Stimulated activated CD8-positive, alpha-beta memory T cell treated with anti-CD3 and anti-CD28 coated beads, Interleukin-15, amount 100 ng/mL, for 1 hour (primary cell): ENCODE data around the gene PIP4K2C.

Experiments
- DNase-seq: peaks from one replicate; pipeline ENCODE4 v3.0.0-alpha.2; 2020; ENCODE audit warnings: low read depth

Gene PIP4K2C

GRCh38 chr12:57590864-57591781 lies at the start of gene PIP4K2C:
PIP4K2C (plus strand) TSS chr12:57591192; CDS start chr12:57591290, 98 bp downstream.
- peak; percentile 46 for DNase-seq

GRCh38 chr12:57541717-57542116 lies 49.3 kb upstream of the PIP4K2C start:
- DNase-seq = no peak

- no peak for DNase-seq
These were observed 47.4 kb upstream of the PIP4K2C start for GRCh38 chr12:57543581-57543980.

GRCh38 chr12:57545809-57546437 lies 45.1 kb upstream of the PIP4K2C start:
- DNase-seq = no peak

GRCh38 chr12:57546438-57547287 lies 44.3 kb upstream of the PIP4K2C start, which contains the start of gene DCTN2:
DCTN2 (minus strand) TSS chr12:57547192; CDS start chr12:57547063, 129 bp downstream.
- DNase-seq = peak; percentile 78

GRCh38 chr12:57547288-57548012 lies 43.5 kb upstream of the PIP4K2C start:
- DNase-seq = no peak

- no peak for DNase-seq
These were observed 43.0 kb upstream of the PIP4K2C start for GRCh38 chr12:57548013-57548315.

- no peak for DNase-seq
These were observed 42.5 kb upstream of the PIP4K2C start for GRCh38 chr12:57548488-57548887.

GRCh38 chr12:57549203-57549908 lies 41.6 kb upstream of the PIP4K2C start:
- no peak for DNase-seq

- DNase-seq = peak; percentile 14
These were observed 40.9 kb upstream of the PIP4K2C start, which contains the start of gene KIF5A for GRCh38 chr12:57549909-57550640. KIF5A (plus strand) TSS chr12:57550044; CDS start chr12:57550272, 228 bp downstream.

- no peak for DNase-seq
These were observed 40.1 kb upstream of the PIP4K2C start for GRCh38 chr12:57550641-57551549.

GRCh38 chr12:57551637-57552305 lies 39.2 kb upstream of the PIP4K2C start:
- DNase-seq = no peak

GRCh38 chr12:57552306-57552651 lies 38.7 kb upstream of the PIP4K2C start:
- DNase-seq = no peak

GRCh38 chr12:57552835-57553313 lies 38.1 kb upstream of the PIP4K2C start:
- no peak for DNase-seq

- DNase-seq = no peak
These were observed 37.4 kb upstream of the PIP4K2C start for GRCh38 chr12:57553343-57554202.

GRCh38 chr12:57554453-57554852 lies 36.5 kb upstream of the PIP4K2C start:
- DNase-seq = no peak

- no peak for DNase-seq
These were observed 36.1 kb upstream of the PIP4K2C start for GRCh38 chr12:57554897-57555296.

- no peak for DNase-seq
These were observed 32.1 kb upstream of the PIP4K2C start for GRCh38 chr12:57558864-57559263.
